Measurements from ENCODE around the gene CDKAL1. TPM values are rescaled to one million over a fixed set of nuclear protein-coding genes. Genes with fewer than 3 reads are reported as not detected.

The CDKAL1 gene
- total RNA-seq, 1 donor from 2014 or later, result 24.8 TPM

GRCh38 chr6:20905377-20905776, 371.1 kb downstream of the CDKAL1 start:
- H3K36me3 Mint-ChIP-seq (ENCODE audit: unreplicated experiment), result peaks cover 11% of the 10 kb centered on the region
- H3K27me3 Mint-ChIP-seq (ENCODE audit: unreplicated experiment), result peaks cover under 1% of the 10 kb centered on the region
- H3K27ac Mint-ChIP-seq (ENCODE audit: unreplicated experiment), result no peak overlapping the region
- no peak for TF ChIP-seq CTCF (IDR thresholded peaks at IDR 0.05; ENCODE audit: partially characterized antibody, unreplicated experiment)
- no peak for DNase-seq
- H3K9me3 Mint-ChIP-seq (ENCODE audit: unreplicated experiment), result peaks cover 2% of the 10 kb centered on the region
- H3K4me3 Mint-ChIP-seq (ENCODE audit: unreplicated experiment), result no peak overlapping the region
- peaks cover 3% of the 10 kb centered on the region for H3K4me1 Mint-ChIP-seq (ENCODE audit: low read depth, unreplicated experiment)

- H3K4me3 Mint-ChIP-seq (ENCODE audit: unreplicated experiment), result no peak overlapping the region
- H3K4me1 Mint-ChIP-seq (ENCODE audit: low read depth, unreplicated experiment), result no peaks in the 10 kb centered on the region
- H3K9me3 Mint-ChIP-seq (ENCODE audit: unreplicated experiment), result peaks cover 2% of the 10 kb centered on the region
- H3K36me3 Mint-ChIP-seq (ENCODE audit: unreplicated experiment), result peaks cover 11% of the 10 kb centered on the region
- no peaks in the 10 kb centered on the region for H3K27me3 Mint-ChIP-seq (ENCODE audit: unreplicated experiment)
- no peak overlapping the region for H3K27ac Mint-ChIP-seq (ENCODE audit: unreplicated experiment)
- TF ChIP-seq CTCF (IDR thresholded peaks at IDR 0.05; ENCODE audit: partially characterized antibody, unreplicated experiment), result no peak
- DNase-seq, result no peak
Observed at GRCh38 chr6:20906945-20907344, 372.7 kb downstream of the CDKAL1 start.

- H3K9me3 Mint-ChIP-seq (ENCODE audit: unreplicated experiment), result peaks cover 2% of the 10 kb centered on the region
- no peaks in the 10 kb centered on the region for H3K4me1 Mint-ChIP-seq (ENCODE audit: low read depth, unreplicated experiment)
- H3K27ac Mint-ChIP-seq (ENCODE audit: unreplicated experiment), result no peak overlapping the region
- peaks cover 11% of the 10 kb centered on the region for H3K36me3 Mint-ChIP-seq (ENCODE audit: unreplicated experiment)
- no peak overlapping the region for H3K4me3 Mint-ChIP-seq (ENCODE audit: unreplicated experiment)
- TF ChIP-seq CTCF (IDR thresholded peaks at IDR 0.05; ENCODE audit: partially characterized antibody, unreplicated experiment), result no peak
- no peak for DNase-seq
- H3K27me3 Mint-ChIP-seq (ENCODE audit: unreplicated experiment), result no peaks in the 10 kb centered on the region
Observed at GRCh38 chr6:20907486-20908071, 373.3 kb downstream of the CDKAL1 start.

- no peak for DNase-seq
- H3K9me3 Mint-ChIP-seq (ENCODE audit: unreplicated experiment), result peaks cover 4% of the 10 kb centered on the region
- no peak for TF ChIP-seq CTCF (IDR thresholded peaks at IDR 0.05; ENCODE audit: partially characterized antibody, unreplicated experiment)
- no peaks in the 10 kb centered on the region for H3K27me3 Mint-ChIP-seq (ENCODE audit: unreplicated experiment)
- no peaks in the 10 kb centered on the region for H3K4me1 Mint-ChIP-seq (ENCODE audit: low read depth, unreplicated experiment)
- peaks cover 16% of the 10 kb centered on the region for H3K36me3 Mint-ChIP-seq (ENCODE audit: unreplicated experiment)
- no peak overlapping the region for H3K27ac Mint-ChIP-seq (ENCODE audit: unreplicated experiment)
- no peak overlapping the region for H3K4me3 Mint-ChIP-seq (ENCODE audit: unreplicated experiment)
Observed at GRCh38 chr6:20909621-20910020, 375.4 kb downstream of the CDKAL1 start.

- peaks cover 20% of the 10 kb centered on the region for H3K36me3 Mint-ChIP-seq (ENCODE audit: unreplicated experiment)
- no peak overlapping the region for H3K4me3 Mint-ChIP-seq (ENCODE audit: unreplicated experiment)
- no peaks in the 10 kb centered on the region for H3K27me3 Mint-ChIP-seq (ENCODE audit: unreplicated experiment)
- peaks cover 8% of the 10 kb centered on the region for H3K9me3 Mint-ChIP-seq (ENCODE audit: unreplicated experiment)
- no peak for DNase-seq
- H3K27ac Mint-ChIP-seq (ENCODE audit: unreplicated experiment), result no peak overlapping the region
- TF ChIP-seq CTCF (IDR thresholded peaks at IDR 0.05; ENCODE audit: partially characterized antibody, unreplicated experiment), result no peak
- H3K4me1 Mint-ChIP-seq (ENCODE audit: low read depth, unreplicated experiment), result no peaks in the 10 kb centered on the region
Observed at GRCh38 chr6:20911712-20912111, 377.5 kb downstream of the CDKAL1 start.

All from glutamatergic neuron (in vitro differentiated cells).